ENCODE results near the gene CCDC150.
A peak's percentile ranks its signal among the peaks of the same experiment; 100 is the strongest.

The CCDC150 gene

GRCh38 chr2:196639180-196640030, at the start of gene CCDC150:
Gene CCDC150 (plus strand): TSS chr2:196639715. CDS start chr2:196639767, 52 bp downstream.
- TF ChIP-seq, protein P1, sequence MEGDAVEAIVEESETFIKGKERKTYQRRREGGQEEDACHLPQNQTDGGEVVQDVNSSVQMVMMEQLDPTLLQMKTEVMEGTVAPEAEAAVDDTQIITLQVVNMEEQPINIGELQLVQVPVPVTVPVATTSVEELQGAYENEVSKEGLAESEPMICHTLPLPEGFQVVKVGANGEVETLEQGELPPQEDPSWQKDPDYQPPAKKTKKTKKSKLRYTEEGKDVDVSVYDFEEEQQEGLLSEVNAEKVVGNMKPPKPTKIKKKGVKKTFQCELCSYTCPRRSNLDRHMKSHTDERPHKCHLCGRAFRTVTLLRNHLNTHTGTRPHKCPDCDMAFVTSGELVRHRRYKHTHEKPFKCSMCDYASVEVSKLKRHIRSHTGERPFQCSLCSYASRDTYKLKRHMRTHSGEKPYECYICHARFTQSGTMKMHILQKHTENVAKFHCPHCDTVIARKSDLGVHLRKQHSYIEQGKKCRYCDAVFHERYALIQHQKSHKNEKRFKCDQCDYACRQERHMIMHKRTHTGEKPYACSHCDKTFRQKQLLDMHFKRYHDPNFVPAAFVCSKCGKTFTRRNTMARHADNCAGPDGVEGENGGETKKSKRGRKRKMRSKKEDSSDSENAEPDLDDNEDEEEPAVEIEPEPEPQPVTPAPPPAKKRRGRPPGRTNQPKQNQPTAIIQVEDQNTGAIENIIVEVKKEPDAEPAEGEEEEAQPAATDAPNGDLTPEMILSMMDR (IDR thresholded peaks at IDR 0.05; ENCODE audit: insufficient read depth, low read length, poor library complexity, severe bottlenecking): no peak
- peak within 1 kb of the TSS; percentile 69 for H3K4me3 ChIP-seq (replicated peaks; ENCODE audit: low read depth, low read length)
- DNase-seq (ENCODE audit: extremely low read depth, insufficient read length): peak; percentile 94
- no peaks in the 10 kb centered on the region for H3K36me3 ChIP-seq (ENCODE audit: control insufficient read depth, insufficient read depth, low read length)
- no peaks in the 10 kb centered on the region for H3K27me3 ChIP-seq (replicated peaks; ENCODE audit: control insufficient read depth, insufficient read depth, low read length)

DNA sequence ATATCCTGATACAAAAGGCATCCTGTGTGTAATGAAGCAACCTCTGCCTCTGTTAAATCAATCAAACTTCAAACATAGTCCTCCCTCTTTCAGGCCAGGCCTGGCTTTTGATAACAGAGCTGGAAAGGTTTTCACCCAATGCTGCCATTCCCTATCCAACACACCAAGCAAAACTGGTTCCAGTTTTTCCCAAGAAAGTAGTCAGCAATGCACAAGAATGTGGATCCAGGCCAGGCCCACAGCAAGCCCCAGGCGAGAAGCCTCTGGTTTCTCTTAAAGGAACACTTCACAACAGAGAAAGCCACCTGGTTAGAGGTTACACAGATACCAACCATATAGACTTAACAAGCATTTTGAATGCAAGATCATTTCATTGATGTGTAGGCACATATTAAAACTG, 49.2 kb upstream of the CCDC150 start:
- Histone ChIP-seq H3K4me3 (replicated peaks; ENCODE audit: low read depth, low read length) (no peak overlapping the region), H3K27me3 (replicated peaks; ENCODE audit: control insufficient read depth, insufficient read depth, low read length) (peaks cover 1% of the 10 kb centered on the region), H3K36me3 (ENCODE audit: control insufficient read depth, insufficient read depth, low read length) (no peaks in the 10 kb centered on the region)
- TF ChIP-seq, protein P1 (IDR thresholded peaks at IDR 0.05; ENCODE audit: insufficient read depth, low read length, poor library complexity, severe bottlenecking): no peak
- no peak for DNase-seq (ENCODE audit: extremely low read depth, insufficient read length)

GRCh38 chr2:196591004-196591403, 48.5 kb upstream of the CCDC150 start:
- DNase-seq (ENCODE audit: extremely low read depth, insufficient read length): no peak
- Histone ChIP-seq H3K4me3 (replicated peaks; ENCODE audit: low read depth, low read length) (no peak overlapping the region), H3K36me3 (ENCODE audit: control insufficient read depth, insufficient read depth, low read length) (no peaks in the 10 kb centered on the region), H3K27me3 (replicated peaks; ENCODE audit: control insufficient read depth, insufficient read depth, low read length) (peaks cover 1% of the 10 kb centered on the region)
- TF ChIP-seq, protein P1 (IDR thresholded peaks at IDR 0.05; ENCODE audit: insufficient read depth, low read length, poor library complexity, severe bottlenecking): no peak

DNA sequence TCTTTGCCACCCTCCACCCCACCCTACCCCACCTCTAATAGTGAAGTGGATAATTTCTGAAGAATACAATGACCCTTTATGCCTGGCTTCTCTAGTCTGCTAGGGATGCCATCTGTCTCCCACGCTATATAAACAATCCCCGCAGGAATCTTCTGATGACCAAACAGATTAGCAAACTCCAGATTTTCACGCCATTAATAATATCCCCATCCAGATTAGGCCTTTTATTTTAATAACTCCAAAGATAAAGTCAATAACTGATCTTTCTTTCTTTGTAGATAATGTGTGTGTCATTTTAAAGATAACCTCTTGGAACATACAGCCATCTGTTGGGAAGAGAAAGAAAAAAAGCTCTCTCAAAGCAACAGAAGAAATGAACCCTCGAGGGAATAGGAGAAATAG, 47.9 kb upstream of the CCDC150 start:
- DNase-seq (ENCODE audit: extremely low read depth, insufficient read length): no peak
- TF ChIP-seq, protein P1 (IDR thresholded peaks at IDR 0.05; ENCODE audit: insufficient read depth, low read length, poor library complexity, severe bottlenecking): no peak
- no peak overlapping the region for H3K4me3 ChIP-seq (replicated peaks; ENCODE audit: low read depth, low read length)
- no peaks in the 10 kb centered on the region for H3K36me3 ChIP-seq (ENCODE audit: control insufficient read depth, insufficient read depth, low read length)
- H3K27me3 ChIP-seq (replicated peaks; ENCODE audit: control insufficient read depth, insufficient read depth, low read length): peaks cover 1% of the 10 kb centered on the region

DNA sequence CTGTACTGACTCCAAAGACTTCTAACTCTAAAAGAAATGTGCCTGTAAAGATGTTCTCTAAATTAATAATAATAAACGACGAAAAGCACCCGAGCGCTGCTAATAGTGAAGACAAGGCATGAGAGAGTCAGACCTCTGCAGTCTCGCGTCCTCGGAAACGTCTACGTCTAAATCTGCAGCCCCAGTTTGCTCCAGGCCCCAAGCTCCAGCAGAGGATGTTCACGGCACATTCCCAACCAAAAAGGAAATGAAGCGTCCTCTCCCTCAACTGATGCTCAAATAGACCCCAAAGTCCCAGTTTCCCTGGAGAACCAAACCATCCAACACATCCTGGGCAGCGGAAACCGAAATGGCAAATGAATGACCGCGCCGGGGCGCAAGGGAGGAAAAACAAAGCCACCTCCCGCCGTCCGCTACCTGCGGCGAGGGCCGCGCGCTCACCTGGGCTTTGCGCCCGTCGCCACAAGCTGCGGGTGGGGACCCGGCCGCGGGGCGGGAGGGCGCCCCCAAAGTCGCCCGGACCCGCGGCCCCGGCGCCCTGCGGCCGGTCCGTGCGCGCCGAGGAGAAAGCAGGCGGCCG, 47.1 kb upstream of the CCDC150 start:
- DNase-seq (ENCODE audit: extremely low read depth, insufficient read length): no peak
- H3K36me3 ChIP-seq (ENCODE audit: control insufficient read depth, insufficient read depth, low read length): no peaks in the 10 kb centered on the region
- H3K27me3 ChIP-seq (replicated peaks; ENCODE audit: control insufficient read depth, insufficient read depth, low read length): peaks cover 1% of the 10 kb centered on the region
- TF ChIP-seq, protein P1 (IDR thresholded peaks at IDR 0.05; ENCODE audit: insufficient read depth, low read length, poor library complexity, severe bottlenecking): no peak
- H3K4me3 ChIP-seq (replicated peaks; ENCODE audit: low read depth, low read length): peak overlapping the region; percentile 64

Measured in GM06990 (cell line).